UCSD-AML1 (cell line): ENCODE results near the gene ZNF683.
"Not testable (repeated sequence)": the region's sequence is repeated elsewhere in the genome, so short reads cannot be mapped to it uniquely, and the experiment has no call there.

Experiments used
- DNase-seq: peaks from one replicate; lab custom pipeline; 2025; ENCODE audit not compliant: unreplicated experiment; lab: John Stamatoyannopoulos, UW

ZNF683 gene

GRCh38 chr1:26372611-26373010, at the start of gene ZNF683:
Gene ZNF683, minus strand, starts transcription at chr1:26372750. Its CDS starts 4,179 bp downstream, at chr1:26368571.
- DNase-seq: not testable (repeated sequence)

GRCh38 chr1:26419494-26419893, 46.9 kb upstream of the ZNF683 start:
- no peak for DNase-seq

GRCh38 chr1:26418865-26419349, 46.4 kb upstream of the ZNF683 start:
- DNase-seq: no peak

- peak; percentile 72 for DNase-seq
Observed at GRCh38 chr1:26417111-26417759, 44.7 kb upstream of the ZNF683 start.

- no peak for DNase-seq
Observed at GRCh38 chr1:26413031-26413430, 40.5 kb upstream of the ZNF683 start.

- no peak for DNase-seq
Observed at GRCh38 chr1:26412180-26412840, 39.8 kb upstream of the ZNF683 start.

- DNase-seq: no peak
Observed at GRCh38 chr1:26411624-26412074, 39.1 kb upstream of the ZNF683 start.

GRCh38 chr1:26410706-26411623, 38.4 kb upstream of the ZNF683 start, which contains the start of gene LIN28A:
Gene LIN28A, plus strand, starts transcription at chr1:26410817. Its CDS starts 75 bp downstream, at chr1:26410892.
- no peak for DNase-seq

- DNase-seq: peak; percentile 50
Observed at GRCh38 chr1:26409191-26409807, 36.7 kb upstream of the ZNF683 start.

- DNase-seq: peak; percentile 82
Observed at GRCh38 chr1:26408604-26409003, 36.1 kb upstream of the ZNF683 start.

GRCh38 chr1:26405281-26405915, 32.8 kb upstream of the ZNF683 start:
- no peak for DNase-seq

- no peak for DNase-seq
Observed at GRCh38 chr1:26404641-26405040, 32.1 kb upstream of the ZNF683 start.

GRCh38 chr1:26403656-26404055, 31.1 kb upstream of the ZNF683 start:
- DNase-seq: no peak

GRCh38 chr1:26401891-26402290, 29.3 kb upstream of the ZNF683 start:
- no peak for DNase-seq

- DNase-seq: no peak
Observed at GRCh38 chr1:26399034-26399433, 26.5 kb upstream of the ZNF683 start.

GRCh38 chr1:26395754-26396153, 23.2 kb upstream of the ZNF683 start:
- no peak for DNase-seq

GRCh38 chr1:26391450-26391849, 18.9 kb upstream of the ZNF683 start:
- DNase-seq: peak; percentile 49

GRCh38 chr1:26389604-26390247, 17.2 kb upstream of the ZNF683 start:
- no peak for DNase-seq

- no peak for DNase-seq
Observed at GRCh38 chr1:26388791-26389445, 16.4 kb upstream of the ZNF683 start.
